NB4 (cell line): ENCODE results near the gene CSMD2.

Experiments used
- DNase-seq: peaks from one replicate; pipeline ENCODE4 v3.0.0; 2010; ENCODE audit warnings: low read depth
- H3K4me3 ChIP-seq: one replicate; pipeline ENCODE4 v1.5.1; 2011; ENCODE audit warnings: mild to moderate bottlenecking, low read depth, low read length, moderate library complexity
- CTCF ChIP-seq: IDR thresholded peaks from one replicate; pipeline ENCODE4 v1.5.1; 2012; ENCODE audit warnings: low read depth, low read length
- MYC ChIP-seq: IDR thresholded peaks from 2 replicates; pipeline ENCODE4 v1.6.1; 2011; ENCODE audit warnings: low read depth, low read length
- POLR2A ChIP-seq: IDR thresholded peaks from 2 replicates; pipeline ENCODE4 v1.6.1; 2011; ENCODE audit warnings: mild to moderate bottlenecking; ENCODE audit not compliant: insufficient read length; ENCODE audit errors: extremely low read depth
- TF ChIP-seq, protein P1 (sequence below): IDR thresholded peaks from 2 replicates; pipeline ENCODE4 v1.6.1; 2011; ENCODE audit warnings: low read depth, low read length

Gene CSMD2

GRCh38 chr1:33634806-33635205 is 530.2 kb downstream of the CSMD2 start:
- no peak overlapping the region for H3K4me3 ChIP-seq
- DNase-seq = peak; percentile 50
- no peak for TF ChIP-seq MYC
- TF ChIP-seq CTCF = peak; percentile 75
- TF ChIP-seq, protein P1, sequence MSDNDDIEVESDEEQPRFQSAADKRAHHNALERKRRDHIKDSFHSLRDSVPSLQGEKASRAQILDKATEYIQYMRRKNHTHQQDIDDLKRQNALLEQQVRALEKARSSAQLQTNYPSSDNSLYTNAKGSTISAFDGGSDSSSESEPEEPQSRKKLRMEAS = no peak

DNA sequence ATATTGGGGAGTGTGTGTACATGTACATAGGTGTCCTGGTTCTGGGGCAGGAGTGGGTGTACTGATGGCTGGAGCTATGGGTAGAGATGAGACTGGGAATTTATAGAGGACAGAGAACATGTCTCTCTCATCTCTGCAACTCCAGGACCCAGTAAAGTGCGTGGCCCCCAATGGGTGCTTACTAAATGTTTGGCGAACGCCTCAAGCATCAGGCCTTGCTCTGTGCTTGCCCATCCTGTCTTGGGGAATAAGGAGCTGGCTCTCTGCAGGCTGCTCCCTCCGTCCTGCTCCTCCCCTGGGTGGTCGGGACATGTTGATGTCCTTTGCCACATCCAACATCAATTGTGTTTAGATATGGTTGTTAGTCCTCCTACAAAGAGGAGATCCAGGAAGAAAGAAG is 530.9 kb downstream of the CSMD2 start:
- H3K4me3 ChIP-seq = no peak overlapping the region
- DNase-seq = no peak
- TF ChIP-seq CTCF (no peak), MYC (no peak), POLR2A (no peak)
- TF ChIP-seq, protein P1 = no peak

DNA sequence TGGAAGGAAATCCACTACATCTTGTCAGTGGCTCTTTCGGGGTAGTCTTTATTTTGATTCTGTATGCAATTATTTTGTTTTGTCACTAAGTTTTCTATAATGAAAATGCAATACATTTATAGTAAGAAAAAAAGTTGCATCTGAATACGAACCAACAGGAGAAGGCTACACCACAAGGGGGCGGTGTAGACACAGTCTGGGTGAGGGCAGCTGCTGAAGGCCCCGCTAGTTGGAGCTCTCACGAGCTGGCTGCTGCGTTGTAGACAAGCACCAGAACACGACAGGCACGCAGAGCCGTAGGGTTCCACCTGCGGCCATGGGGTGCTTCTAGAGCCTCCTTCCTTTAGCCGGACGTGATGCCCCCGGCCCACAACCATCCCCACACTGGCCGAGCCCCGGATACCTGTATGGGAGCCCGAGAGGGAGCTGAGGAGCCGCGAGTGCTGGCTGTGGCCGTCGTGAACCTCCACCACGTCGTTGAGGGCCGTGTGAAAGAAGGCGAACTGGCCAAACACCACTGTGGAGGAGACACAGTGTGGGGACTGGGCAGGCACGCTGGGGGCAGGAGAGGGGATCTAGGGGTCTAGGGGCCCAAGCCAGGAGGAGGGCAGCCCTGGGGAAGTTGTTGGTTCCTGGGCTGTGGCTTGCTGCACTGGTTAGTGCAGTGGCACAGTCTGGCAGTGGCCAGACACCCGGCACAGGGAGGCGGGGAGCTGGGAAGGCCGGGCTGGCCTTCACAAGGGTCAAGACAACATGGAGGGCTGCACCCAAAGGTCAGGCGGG is 531.8 kb downstream of the CSMD2 start:
- TF ChIP-seq POLR2A (no peak), CTCF (peak; percentile 99), MYC (peak; percentile 30; the same call in 1 of the 2 replicates)
- TF ChIP-seq, protein P1 = peak; percentile 52; the same call in 1 of the 2 replicates
- peak; percentile 85 for DNase-seq
- no peak overlapping the region for H3K4me3 ChIP-seq

DNA sequence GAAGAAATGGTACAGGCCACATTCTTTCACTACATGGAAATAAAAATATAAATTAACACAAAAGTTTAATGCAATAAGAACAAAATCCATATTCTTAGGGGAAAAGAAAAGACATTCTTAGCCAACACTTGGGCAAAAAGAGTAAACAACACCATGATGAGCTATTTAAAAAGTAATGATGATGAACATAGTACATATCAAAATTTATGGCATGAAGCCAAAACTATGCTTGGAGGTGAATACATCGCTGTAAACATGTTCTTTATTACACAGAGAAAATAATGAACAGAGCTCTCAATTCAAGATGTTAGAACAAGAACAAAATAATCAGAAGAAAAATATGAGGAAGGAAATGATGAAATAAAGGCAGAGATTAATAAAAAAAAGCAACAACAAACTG is 534.3 kb downstream of the CSMD2 start:
- H3K4me3 ChIP-seq = no peak overlapping the region
- no peak for DNase-seq
- TF ChIP-seq POLR2A (no peak), MYC (no peak), CTCF (no peak)
- TF ChIP-seq, protein P1 = no peak

GRCh38 chr1:33626801-33627200 is 538.2 kb downstream of the CSMD2 start:
- TF ChIP-seq, protein P1 = no peak
- TF ChIP-seq CTCF (no peak), MYC (no peak), POLR2A (no peak)
- no peak overlapping the region for H3K4me3 ChIP-seq
- DNase-seq = no peak
